GM12878 (cell line): ENCODE data around the gene EEPD1. TPM values are rescaled to one million over a fixed set of nuclear protein-coding genes. Genes with fewer than 3 reads are reported as not detected.

Experiments used
- ATAC-seq: fragments of 200-7000 bp; cut with Tn5 transposase; 3 replicates; pipeline ENCODE4 v1.9.1; 2020; ENCODE audit warnings: mild to moderate bottlenecking, moderate library complexity
- BruUV-seq: library from RNA; stranded (reverse); fragments of 400-500 nt; replicated peaks from 2 replicates; lab custom pipeline; 2021; lab: Mats Ljungman, UMichigan
- CTCF ChIA-PET: fragments of 300-600 bp; sonication (Branson Sonifier 250); formaldehyde crosslinking; extraction: SDS; loops from one replicate; lab custom pipeline; 2021; ENCODE audit warnings: inconsistent platforms; lab: Yijun Ruan, JAX
- POLR2A ChIA-PET: fragments of 350-600 bp; formaldehyde crosslinking; extraction: SDS; loops from one replicate; lab custom pipeline; 2021; ENCODE audit warnings: inconsistent platforms; lab: Charles Lee
- RAD21 ChIA-PET: fragments of 300-600 bp; sonication (Branson Sonifier 250); formaldehyde crosslinking; loops from one replicate; lab custom pipeline; 2023; ENCODE audit warnings: antibody characterized with exemption; ENCODE audit not compliant: unreplicated experiment; lab: Charles Lee
- SMC1A ChIA-PET: fragments of 300-600 bp; sonication (Branson Sonifier 250); formaldehyde crosslinking; loops from one replicate; lab custom pipeline; 2023; ENCODE audit not compliant: unreplicated experiment, uncharacterized antibody; lab: Charles Lee
- DNase-seq: peaks from one replicate; pipeline ENCODE4 v3.0.0-alpha.2; 2011; ENCODE audit warnings: low read depth, low spot score
- FAIRE-seq: peaks from 3 replicates; lab custom pipeline; 2011; peaks lifted over from hg19 to GRCh38; lab: Jason Lieb, UNC
- H2AFZ ChIP-seq: 2 replicates; pipeline ENCODE4 v1.6.0; 2011; ENCODE audit warnings: low read depth, low read length, control low read depth; ENCODE audit not compliant: control insufficient read depth
- H3K27ac ChIP-seq: 2 replicates; pipeline ENCODE4 v1.5.1; 2011; ENCODE audit warnings: control low read depth; ENCODE audit not compliant: control insufficient read depth, insufficient read depth
- H3K27me3 ChIP-seq, 2 experiments: replicated peaks in 1 of 2; 2 replicates each; pipeline versions ENCODE4 v1.6.0 to v1.6.1; 2011; ENCODE audit warnings: low read length in 1 of 2; ENCODE audit not compliant: control insufficient read depth in 2 of 2, insufficient read depth in 2 of 2
- H3K36me3 ChIP-seq, 2 experiments: 2 replicates each; pipeline ENCODE4 v1.5.1; 2011; ENCODE audit warnings: low read length in 1 of 2; ENCODE audit not compliant: control insufficient read depth in 2 of 2, insufficient read depth in 2 of 2
- H3K4me1 ChIP-seq: 2 replicates; pipeline ENCODE4 v1.6.1; 2011; ENCODE audit warnings: mild to moderate bottlenecking, low read length, moderate library complexity, mixed read lengths; ENCODE audit not compliant: control insufficient read depth, insufficient read depth
- H3K4me2 ChIP-seq: 2 replicates; pipeline ENCODE4 v1.6.0; 2011; ENCODE audit warnings: control low read depth; ENCODE audit not compliant: control insufficient read depth, insufficient read depth
- H3K4me3 ChIP-seq: fragments of 200-600 bp; sonication (generic); 2 replicates; pipeline ENCODE4 v1.5.1; 2016
- H3K79me2 ChIP-seq: 2 replicates; pipeline ENCODE4 v1.6.0; 2011; ENCODE audit warnings: low read length; ENCODE audit not compliant: control insufficient read depth, insufficient read depth
- H3K9ac ChIP-seq: 2 replicates; pipeline ENCODE4 v1.8.0; 2011; ENCODE audit warnings: low read length, control low read depth, mixed read lengths; ENCODE audit not compliant: control insufficient read depth, insufficient read depth
- H3K9me3 ChIP-seq: replicated peaks from 3 replicates; pipeline ENCODE4 v1.5.1; 2011; ENCODE audit warnings: mild to moderate bottlenecking, low read length; ENCODE audit not compliant: control insufficient read depth, insufficient read depth
- H4K20me1 ChIP-seq: 2 replicates; pipeline ENCODE4 v1.6.0; 2011; ENCODE audit not compliant: control insufficient read depth, insufficient read depth
- ATF7 ChIP-seq: fragments of 450-650 bp; IDR thresholded peaks from 2 replicates; pipeline ENCODE4 v1.6.1; 2016; ENCODE audit warnings: low read depth, mild to moderate bottlenecking
- CBX3 ChIP-seq: fragments of 200-600 bp; sonication (generic); IDR thresholded peaks from 2 replicates; pipeline ENCODE4 v1.6.1; 2016; ENCODE audit warnings: low read depth, borderline replicate concordance
- ETV6 ChIP-seq, 2 experiments: fragments of 450-650 bp in 1 of 2; IDR thresholded peaks in 1 of 2; conservative IDR thresholded peaks in 1 of 2; 2 replicates each; pipeline ENCODE4 v1.6.1; 2014; ENCODE audit warnings: antibody characterized with exemption in 1 of 2, borderline replicate concordance in 1 of 2, low read depth in 1 of 2, mild to moderate bottlenecking in 1 of 2, moderate library complexity in 1 of 2
- EZH2 ChIP-seq: IDR thresholded peaks from 2 replicates; pipeline ENCODE4 v1.6.1; 2012; ENCODE audit warnings: low read depth, mild to moderate bottlenecking, control low read depth, inconsistent platforms, low read length, borderline replicate concordance; ENCODE audit not compliant: control insufficient read depth
- NFIC ChIP-seq: IDR thresholded peaks from 2 replicates; pipeline ENCODE4 v1.6.1; 2012; ENCODE audit warnings: low read depth, mild to moderate bottlenecking, inconsistent platforms, low read length, moderate library complexity
- NFYB ChIP-seq: IDR thresholded peaks from 2 replicates; pipeline ENCODE4 v1.6.1; 2011; ENCODE audit warnings: low read depth, mild to moderate bottlenecking, low read length, improper control_type of control experiment, moderate library complexity; ENCODE audit not compliant: insufficient read depth
- POU2F2 ChIP-seq: IDR thresholded peaks from 3 replicates; pipeline ENCODE4 v1.6.1; 2011; ENCODE audit warnings: low read depth, mild to moderate bottlenecking, low read length, borderline replicate concordance
- REST ChIP-seq: IDR thresholded peaks from 2 replicates; pipeline ENCODE4 v1.6.1; 2012; ENCODE audit warnings: mild to moderate bottlenecking, low read depth, low read length
- SKIL ChIP-seq: fragments of 450-650 bp; IDR thresholded peaks from 2 replicates; pipeline ENCODE4 v1.6.1; 2017; ENCODE audit warnings: mild to moderate bottlenecking, low read depth, inconsistent platforms; ENCODE audit not compliant: poor library complexity, severe bottlenecking
- TCF7 ChIP-seq: IDR thresholded peaks from 2 replicates; pipeline ENCODE4 v1.6.1; 2014; ENCODE audit warnings: antibody characterized with exemption, borderline replicate concordance
- ZNF622 ChIP-seq: fragments of 450-650 bp; IDR thresholded peaks from 2 replicates; pipeline ENCODE4 v1.6.1; 2017; ENCODE audit warnings: mild to moderate bottlenecking, inconsistent platforms
- WGBS: methylation state at CpG from one replicate; pipeline ENCODE4 v1.1.6; 2016; ENCODE audit warnings: low lambda C conversion rate; ENCODE audit not compliant: insufficient replicate concordance, insufficient coverage; ENCODE audit errors: missing lambda C conversion rate; 5-methylcytosine and 5-hydroxymethylcytosine counted together
- in situ Hi-C: fragments of 300-500 bp; cut with MboI; formaldehyde crosslinking; loops from 9 replicates; pipeline ENCODE4 v1.14.3; 2018; ENCODE audit warnings: mixed read lengths
- intact Hi-C: fragments of 100-400 bp; cut with micrococcal nuclease; formaldehyde crosslinking; loops from one replicate; pipeline ENCODE4 v1.14.2; 2022; ENCODE audit not compliant: unreplicated experiment
- polyA plus RNA-seq, 11 experiments: library from polyadenylated mRNA; depleted of rRNA in 4 of 11; unstranded in 6 of 11; stranded (reverse) in 5 of 11; fragments of >200 nt; fragmentation: Nextera tagmentation in 4 of 11; fragmentation: Illumina TruSeq in 1 of 11; extraction: Ambion mirVana in 4 of 11; extraction: Trizol in 1 of 11; gene quantifications; 1 replicate in 1 of 11; 2 replicates in 10 of 11; pipeline versions ENCODE4 v1.2.1 to v1.2.3, GENCODE V29; 2011 to 2016; ENCODE audit warnings: inconsistent platforms in 2 of 11, missing spikeins in 2 of 11, low read depth in 1 of 11
- total RNA-seq, 4 experiments: library from RNA; depleted of rRNA in 3 of 4; stranded (reverse); fragments of >200 nt in 3 of 4; fragmentation: Illumina TruSeq in 1 of 4; extraction: Trizol in 1 of 4; gene quantifications; 2 replicates each; pipeline versions ENCODE4 v1.2.1 to v1.2.3, GENCODE V29; 2013 to 2021

The EEPD1 gene
- total and polyA plus RNA-seq, 10 of the 15 experiments (the other 5 are each of a cell fraction or from before 2014, with no cell fraction given), result 0.24 to 2.8 (median 0.86) TPM; not detected in 1

- no peaks in the 10 kb centered on the region for H3K4me1 ChIP-seq
- ChIA-PET SMC1A (interaction anchor here (0.7 to 1.1 kb wide), 2 partner anchors 9 to 37 kb away, joined by 3 read pairs; no protein-coding TSS in a partner anchor), CTCF (interaction anchor here (0.6 to 1.6 kb wide), 4 partner anchors 8 to 110 kb away, joined by 3 to 4 read pairs (median 4); no protein-coding TSS in a partner anchor), POLR2A (interaction anchor here (0.7 kb wide), 1 partner anchor 1973 kb away, joined by 3 read pairs; no protein-coding TSS in a partner anchor), RAD21 (no interaction called here)
- H3K4me3 ChIP-seq, result no peak overlapping the region
- H3K9me3 ChIP-seq, result no peaks in the 10 kb centered on the region
- ATAC-seq (no peak), DNase-seq (no peak), FAIRE-seq (no peak)
- no peaks in the 10 kb centered on the region; a peak in 2 of 4 replicates for H3K27me3 ChIP-seq
- intact Hi-C loops, result no loop called here
- no peak overlapping the region for H3K27ac ChIP-seq
- H3K9ac ChIP-seq, result no peak overlapping the region
- in situ Hi-C loops, result no loop called here
- no peaks in the 10 kb centered on the region for H3K36me3 ChIP-seq
- no peak overlapping the region for H2AFZ ChIP-seq
- no peaks in the 10 kb centered on the region for H3K79me2 ChIP-seq
- no peaks in the 10 kb centered on the region for H4K20me1 ChIP-seq
- H3K4me2 ChIP-seq, result no peak overlapping the region
- WGBS, result 52% methylated on average over 10 of the region's 10 CpGs
- BruUV-seq, result no TSS peak
- TF ChIP-seq ZNF622, result no peak
- TF ChIP-seq NFYB, result no peak
- no peak for TF ChIP-seq NFIC
- TF ChIP-seq ATF7, result no peak
- TF ChIP-seq POU2F2, result no peak
- TF ChIP-seq SKIL, result no peak
- no peak for TF ChIP-seq TCF7
- TF ChIP-seq EZH2, result no peak
- no peak for TF ChIP-seq CBX3
- TF ChIP-seq ETV6 (conservative IDR thresholded peaks at IDR 0.05 in 1 of 2, IDR thresholded peaks at IDR 0.05 in 1 of 2; ENCODE audit: borderline replicate concordance in 1 of 2, low read depth in 1 of 2), result no peak
- TF ChIP-seq REST, result no peak
Observed at GRCh38 chr7:36207451-36208291, 54.6 kb downstream of the EEPD1 start.
